ENCODE results near the gene TMEM54. TPM values are rescaled to one million over a fixed set of nuclear protein-coding genes. Genes with fewer than 3 reads are reported as not detected.

The TMEM54 gene
- total and polyA plus RNA-seq, 2 experiments from 2014 or later: 11.2 to 11.7 TPM

- peaks cover 33% of the 10 kb centered on the region for H3K27me3 Mint-ChIP-seq (ENCODE audit: insufficient read depth, low read depth, poor library complexity)
- peaks cover 5% of the 10 kb centered on the region; the same call in 2 of the 3 replicates for H3K9me3 Mint-ChIP-seq
- H3K27ac Mint-ChIP-seq: no peak overlapping the region
- peaks cover 49% of the 10 kb centered on the region for H3K27me3 ChIP-seq (ENCODE audit: insufficient read depth)
- peaks cover 7% of the 10 kb centered on the region; the same call in 1 of the 2 replicates for H3F3A ChIP-seq (replicated peaks; ENCODE audit: low read depth)
- H3K4me1 Mint-ChIP-seq: peaks cover 11% of the 10 kb centered on the region
- no peaks in the 10 kb centered on the region for H3K79me2 ChIP-seq (replicated peaks; ENCODE audit: insufficient read depth)
- H3K4me3 Mint-ChIP-seq: no peak overlapping the region
- DNase-seq (ENCODE audit: low spot score) (no peak), ATAC-seq (no peak)
- no peak overlapping the region for H2AFZ ChIP-seq
- no peak overlapping the region for H3K27ac ChIP-seq (ENCODE audit: low read depth)
- H3K4me3 ChIP-seq: no peak overlapping the region
- H3K4me2 ChIP-seq: no peak overlapping the region
- TF ChIP-seq NANOG (IDR thresholded peaks at IDR 0.05; ENCODE audit: borderline replicate concordance): no peak
- no peaks in the 10 kb centered on the region for H3K36me3 ChIP-seq (ENCODE audit: insufficient read depth)
- H3K36me3 Mint-ChIP-seq (ENCODE audit: low read depth): peaks cover 8% of the 10 kb centered on the region; the same call in 1 of the 3 replicates
- H3K9me2 ChIP-seq (ENCODE audit: insufficient read depth): no peaks in the 10 kb centered on the region
- peaks cover 14% of the 10 kb centered on the region; the same call in 1 of the 2 replicates for H3K4me1 ChIP-seq (ENCODE audit: insufficient read depth)
- H4K20me1 ChIP-seq (replicated peaks; ENCODE audit: insufficient read depth): no peaks in the 10 kb centered on the region; the same call in 1 of the 2 replicates
Observed at GRCh38 chr1:32890516-32891240, 10.5 kb downstream of the TMEM54 start.

- Histone ChIP-seq H3K79me2 (replicated peaks; ENCODE audit: insufficient read depth) (no peaks in the 10 kb centered on the region), H4K20me1 (replicated peaks; ENCODE audit: insufficient read depth) (peaks cover 6% of the 10 kb centered on the region), H3K4me2 (no peak overlapping the region), H3K27me3 (ENCODE audit: insufficient read depth) (peaks cover 57% of the 10 kb centered on the region), H3F3A (replicated peaks; ENCODE audit: low read depth) (peaks cover 7% of the 10 kb centered on the region; the same call in 1 of the 2 replicates), H3K4me3 (no peak overlapping the region), H2AFZ (no peak overlapping the region), H3K36me3 (ENCODE audit: insufficient read depth) (no peaks in the 10 kb centered on the region), H3K4me1 (ENCODE audit: insufficient read depth) (peaks cover 20% of the 10 kb centered on the region), H3K27ac (ENCODE audit: low read depth) (no peak overlapping the region), H3K9me2 (ENCODE audit: insufficient read depth) (no peaks in the 10 kb centered on the region)
- peaks cover 18% of the 10 kb centered on the region for H3K4me1 Mint-ChIP-seq
- no peak for DNase-seq (ENCODE audit: low spot score)
- H3K4me3 Mint-ChIP-seq: no peak overlapping the region
- peaks cover 8% of the 10 kb centered on the region; the same call in 1 of the 3 replicates for H3K36me3 Mint-ChIP-seq (ENCODE audit: low read depth)
- H3K9me3 Mint-ChIP-seq: peaks cover 5% of the 10 kb centered on the region; the same call in 2 of the 3 replicates
- H3K27ac Mint-ChIP-seq: no peak overlapping the region
- no peak for ATAC-seq
- H3K27me3 Mint-ChIP-seq (ENCODE audit: insufficient read depth, low read depth, poor library complexity): peaks cover 39% of the 10 kb centered on the region
- TF ChIP-seq ETS1 (IDR thresholded peaks at IDR 0.05) (no peak), ZNF462 (CRISPR knock-in tag; IDR thresholded peaks at IDR 0.05) (no peak), JUNB (IDR thresholded peaks at IDR 0.05; ENCODE audit: unreplicated experiment) (no peak), REST (IDR thresholded peaks at IDR 0.05; ENCODE audit: unreplicated experiment) (no peak), CTCF (conservative IDR thresholded peaks at IDR 0.05; ENCODE audit: low read depth in 2 of 2) (no peak), ZNF331 (CRISPR knock-in tag; IDR thresholded peaks at IDR 0.05; ENCODE audit: low read depth) (no peak)
Observed at GRCh38 chr1:32889731-32890278, 11.4 kb downstream of the TMEM54 start.
